ENCODE results near the gene SRPRB.

The SRPRB gene

GRCh38 chr3:133821767-133822638 is 16.4 kb downstream of the SRPRB start:
- DNase-seq (ENCODE audit: insufficient read length, low spot score) (no peak), FAIRE-seq (no peak)
- TF ChIP-seq TAF1 (IDR thresholded peaks at IDR 0.05; ENCODE audit: low read depth, low read length): no peak
- TF ChIP-seq POU2F2 (IDR thresholded peaks at IDR 0.05; ENCODE audit: low read depth, low read length): no peak
- TF ChIP-seq POLR2AphosphoS5 (IDR thresholded peaks at IDR 0.05; ENCODE audit: low read depth, low read length): no peak
- no peak for TF ChIP-seq PAX5 (IDR thresholded peaks at IDR 0.05; ENCODE audit: insufficient read depth, low read length, severe bottlenecking)
- TF ChIP-seq POLR2A (IDR thresholded peaks at IDR 0.05; ENCODE audit: low read depth, low read length): no peak
- no peak for TF ChIP-seq SPI1 (IDR thresholded peaks at IDR 0.05; ENCODE audit: low read depth, low read length)

GRCh38 chr3:133824961-133825485 is 19.4 kb downstream of the SRPRB start:
- FAIRE-seq (no peak), DNase-seq (ENCODE audit: insufficient read length, low spot score) (no peak)
- TF ChIP-seq POLR2A (IDR thresholded peaks at IDR 0.05; ENCODE audit: low read depth, low read length) (no peak), SPI1 (IDR thresholded peaks at IDR 0.05; ENCODE audit: low read depth, low read length) (no peak), POU2F2 (IDR thresholded peaks at IDR 0.05; ENCODE audit: low read depth, low read length) (no peak), PAX5 (IDR thresholded peaks at IDR 0.05; ENCODE audit: insufficient read depth, low read length, severe bottlenecking) (no peak), POLR2AphosphoS5 (IDR thresholded peaks at IDR 0.05; ENCODE audit: low read depth, low read length) (no peak), TAF1 (IDR thresholded peaks at IDR 0.05; ENCODE audit: low read depth, low read length) (no peak)

GRCh38 chr3:133825969-133826727 is 20.5 kb downstream of the SRPRB start:
- no peak for DNase-seq (ENCODE audit: insufficient read length, low spot score)
- no peak for TF ChIP-seq TAF1 (IDR thresholded peaks at IDR 0.05; ENCODE audit: low read depth, low read length)
- no peak for TF ChIP-seq POU2F2 (IDR thresholded peaks at IDR 0.05; ENCODE audit: low read depth, low read length)
- TF ChIP-seq POLR2A (IDR thresholded peaks at IDR 0.05; ENCODE audit: low read depth, low read length): no peak
- TF ChIP-seq PAX5 (IDR thresholded peaks at IDR 0.05; ENCODE audit: insufficient read depth, low read length, severe bottlenecking): no peak
- no peak for TF ChIP-seq SPI1 (IDR thresholded peaks at IDR 0.05; ENCODE audit: low read depth, low read length)
- TF ChIP-seq POLR2AphosphoS5 (IDR thresholded peaks at IDR 0.05; ENCODE audit: low read depth, low read length): no peak
- FAIRE-seq: no peak

- no peak for DNase-seq (ENCODE audit: insufficient read length, low spot score)
- no peak for FAIRE-seq
- TF ChIP-seq TAF1 (IDR thresholded peaks at IDR 0.05; ENCODE audit: low read depth, low read length): no peak
- no peak for TF ChIP-seq POLR2AphosphoS5 (IDR thresholded peaks at IDR 0.05; ENCODE audit: low read depth, low read length)
- no peak for TF ChIP-seq POU2F2 (IDR thresholded peaks at IDR 0.05; ENCODE audit: low read depth, low read length)
- no peak for TF ChIP-seq PAX5 (IDR thresholded peaks at IDR 0.05; ENCODE audit: insufficient read depth, low read length, severe bottlenecking)
- TF ChIP-seq SPI1 (IDR thresholded peaks at IDR 0.05; ENCODE audit: low read depth, low read length): no peak
- TF ChIP-seq POLR2A (IDR thresholded peaks at IDR 0.05; ENCODE audit: low read depth, low read length): no peak
Observed at GRCh38 chr3:133827136-133827535, 21.5 kb downstream of the SRPRB start.

GRCh38 chr3:133827684-133828083 is 22.1 kb downstream of the SRPRB start:
- DNase-seq (ENCODE audit: insufficient read length, low spot score) (no peak), FAIRE-seq (no peak)
- TF ChIP-seq POLR2AphosphoS5 (IDR thresholded peaks at IDR 0.05; ENCODE audit: low read depth, low read length): no peak
- TF ChIP-seq POLR2A (IDR thresholded peaks at IDR 0.05; ENCODE audit: low read depth, low read length): no peak
- no peak for TF ChIP-seq SPI1 (IDR thresholded peaks at IDR 0.05; ENCODE audit: low read depth, low read length)
- no peak for TF ChIP-seq PAX5 (IDR thresholded peaks at IDR 0.05; ENCODE audit: insufficient read depth, low read length, severe bottlenecking)
- TF ChIP-seq POU2F2 (IDR thresholded peaks at IDR 0.05; ENCODE audit: low read depth, low read length): no peak
- no peak for TF ChIP-seq TAF1 (IDR thresholded peaks at IDR 0.05; ENCODE audit: low read depth, low read length)

GRCh38 chr3:133828576-133829309 is 23.1 kb downstream of the SRPRB start:
- DNase-seq (ENCODE audit: insufficient read length, low spot score): no peak
- no peak for FAIRE-seq
- TF ChIP-seq SPI1 (IDR thresholded peaks at IDR 0.05; ENCODE audit: low read depth, low read length) (no peak), POLR2A (IDR thresholded peaks at IDR 0.05; ENCODE audit: low read depth, low read length) (no peak), POU2F2 (IDR thresholded peaks at IDR 0.05; ENCODE audit: low read depth, low read length) (no peak)

- DNase-seq (ENCODE audit: insufficient read length, low spot score): no peak
- no peak for FAIRE-seq
- TF ChIP-seq POLR2A (IDR thresholded peaks at IDR 0.05; ENCODE audit: low read depth, low read length) (no peak), SPI1 (IDR thresholded peaks at IDR 0.05; ENCODE audit: low read depth, low read length) (no peak), POLR2AphosphoS5 (IDR thresholded peaks at IDR 0.05; ENCODE audit: low read depth, low read length) (no peak), PAX5 (IDR thresholded peaks at IDR 0.05; ENCODE audit: insufficient read depth, low read length, severe bottlenecking) (no peak), POU2F2 (IDR thresholded peaks at IDR 0.05; ENCODE audit: low read depth, low read length) (no peak), TAF1 (IDR thresholded peaks at IDR 0.05; ENCODE audit: low read depth, low read length) (no peak)
Observed at GRCh38 chr3:133829310-133829707, 23.7 kb downstream of the SRPRB start.

GRCh38 chr3:133830071-133830470 is 24.5 kb downstream of the SRPRB start:
- DNase-seq (ENCODE audit: insufficient read length, low spot score) (no peak), FAIRE-seq (no peak)
- no peak for TF ChIP-seq SPI1 (IDR thresholded peaks at IDR 0.05; ENCODE audit: low read depth, low read length)
- TF ChIP-seq PAX5 (IDR thresholded peaks at IDR 0.05; ENCODE audit: insufficient read depth, low read length, severe bottlenecking): no peak
- no peak for TF ChIP-seq POLR2AphosphoS5 (IDR thresholded peaks at IDR 0.05; ENCODE audit: low read depth, low read length)
- no peak for TF ChIP-seq POU2F2 (IDR thresholded peaks at IDR 0.05; ENCODE audit: low read depth, low read length)
- no peak for TF ChIP-seq TAF1 (IDR thresholded peaks at IDR 0.05; ENCODE audit: low read depth, low read length)
- no peak for TF ChIP-seq POLR2A (IDR thresholded peaks at IDR 0.05; ENCODE audit: low read depth, low read length)

All from GM12891 (cell line).